ENCODE data around the gene GATB. TPM values are rescaled to one million over a fixed set of nuclear protein-coding genes. Genes with fewer than 3 reads are reported as not detected.

The GATB gene
- total RNA-seq, 1 donor from 2014 or later, result 18.0 TPM

- no peaks in the 10 kb centered on the region for H3K36me3 Mint-ChIP-seq (ENCODE audit: unreplicated experiment)
- H3K4me3 Mint-ChIP-seq (ENCODE audit: unreplicated experiment), result no peak overlapping the region
- H3K27ac Mint-ChIP-seq (ENCODE audit: unreplicated experiment), result no peak overlapping the region
- no peak for TF ChIP-seq CTCF (IDR thresholded peaks at IDR 0.05)
- H3K4me1 Mint-ChIP-seq (ENCODE audit: unreplicated experiment), result peaks cover 2% of the 10 kb centered on the region
- no peaks in the 10 kb centered on the region for H3K9me3 Mint-ChIP-seq (ENCODE audit: unreplicated experiment)
- H3K27me3 Mint-ChIP-seq (ENCODE audit: unreplicated experiment), result peaks cover 36% of the 10 kb centered on the region
- no peak for DNase-seq (ENCODE audit: extremely low spot score, unreplicated experiment)
These were observed 135.9 kb downstream of the GATB start for GRCh38 chr4:151624626-151625565.
